ENCODE measurements around the gene NME8.

GRCh38 chr7:37894671-37895070 is 46.3 kb downstream of the NME8 start:
- no peak for TF ChIP-seq POLR2A (IDR thresholded peaks at IDR 0.05)
- no peak for TF ChIP-seq CTCF (IDR thresholded peaks at IDR 0.05)

Measured in esophagus squamous epithelium (tissue), 4 donors.